ENCODE results near the gene ACACA. TPM values are rescaled to one million over a fixed set of nuclear protein-coding genes. Genes with fewer than 3 reads are reported as not detected.
"Not testable (repeated sequence)": the region's sequence is repeated elsewhere in the genome, so short reads cannot be mapped to it uniquely, and the experiment has no call there.

ACACA gene
- total RNA-seq: 14.3 TPM
- long read RNA-seq, partial matches to known transcripts: 1 of 6 reads
- long read RNA-seq, other reads (novel, unspliced or antisense): 5 of 6 reads

GRCh38 chr17:37406635-37407461 is at the start of gene ACACA, which contains the start of gene TADA2A:
ACACA (minus strand) TSS chr17:37406836; CDS start chr17:37406299, 537 bp downstream.
TADA2A (plus strand) TSS chr17:37406886; CDS start chr17:37411366, 4,480 bp downstream.
- intact Hi-C loops (cut with micrococcal nuclease): no loop called here
- DNase-seq (peak; percentile 89), ATAC-seq (peak; percentile 96)

DNA sequence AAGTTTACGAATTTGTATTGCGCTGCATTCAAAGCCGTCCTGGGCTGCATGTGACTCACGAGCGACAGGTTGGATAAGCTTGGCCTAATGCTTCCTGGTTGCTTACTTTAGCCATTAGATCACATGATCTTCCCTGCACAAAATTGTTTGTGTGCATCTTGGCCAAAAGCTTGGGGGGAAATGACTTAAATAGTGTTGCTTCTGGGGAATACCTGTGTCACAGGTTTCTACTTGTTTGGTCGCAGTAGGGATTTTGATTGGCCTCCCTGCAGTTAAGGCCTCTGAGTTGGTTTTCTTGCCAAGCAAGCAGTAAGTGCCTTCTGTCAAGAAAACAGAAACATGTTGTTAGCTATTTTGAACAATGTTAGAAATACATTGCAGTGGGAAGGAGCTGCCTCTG is 43.5 kb upstream of the ACACA start:
- ATAC-seq: no peak
- intact Hi-C loops (cut with micrococcal nuclease): no loop called here
- DNase-seq: no peak

GRCh38 chr17:37447641-37448040 is 41.0 kb upstream of the ACACA start:
- intact Hi-C loops (cut with micrococcal nuclease): no loop called here
- peak; percentile 30 for ATAC-seq
- DNase-seq: no peak

- ATAC-seq (no peak), DNase-seq (no peak)
- intact Hi-C loops (cut with micrococcal nuclease): no loop called here
Measured at GRCh38 chr17:37446027-37446426, 39.4 kb upstream of the ACACA start.

GRCh38 chr17:37441369-37442014 is 34.9 kb upstream of the ACACA start:
- DNase-seq; intact Hi-C loops (cut with micrococcal nuclease); ATAC-seq: not testable (repeated sequence)

GRCh38 chr17:37440424-37440823 is 33.8 kb upstream of the ACACA start:
- DNase-seq (no peak), ATAC-seq (no peak)
- intact Hi-C loops (cut with micrococcal nuclease): no loop called here

DNA sequence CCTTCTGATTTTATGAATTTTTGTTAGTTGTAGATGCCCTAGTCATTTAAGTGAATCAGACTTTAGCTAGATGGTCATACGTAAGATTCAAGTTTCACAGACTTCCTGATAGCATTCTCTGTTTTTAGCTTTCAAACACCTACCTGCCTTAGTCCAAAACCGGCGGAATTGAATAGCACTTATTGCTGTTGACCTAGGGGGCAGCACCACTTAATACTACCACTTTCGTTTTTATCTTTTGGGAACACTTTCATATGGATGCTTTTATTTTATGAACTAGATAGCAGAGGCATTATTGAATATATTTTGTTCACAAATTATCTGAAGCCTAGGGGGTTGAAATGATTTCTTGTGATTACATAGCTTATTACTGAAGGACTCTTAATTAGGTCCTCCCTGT is 31.5 kb upstream of the ACACA start:
- no peak for ATAC-seq
- intact Hi-C loops (cut with micrococcal nuclease): no loop called here

DNA sequence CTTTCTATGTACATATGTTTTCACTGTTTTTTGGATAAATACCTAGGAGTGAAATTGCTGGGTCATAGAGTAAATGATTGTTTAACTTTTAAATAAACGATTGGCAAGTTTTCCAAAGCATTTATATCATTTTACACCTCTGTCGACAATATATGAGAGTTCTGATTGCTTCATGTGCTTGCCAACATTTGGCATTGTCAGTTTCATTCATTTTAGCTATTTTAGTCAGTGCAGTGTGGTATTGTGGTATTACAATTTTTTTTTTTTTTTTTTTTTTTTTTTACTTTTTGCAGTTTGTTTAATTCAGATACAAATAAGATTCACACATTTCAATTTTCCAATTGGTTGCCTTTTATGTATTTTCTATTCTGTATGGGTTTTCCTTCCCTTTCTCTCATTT is 26.0 kb upstream of the ACACA start:
- ATAC-seq (no peak), DNase-seq (no peak)
- intact Hi-C loops (cut with micrococcal nuclease): no loop called here

More for the DNA sequence above, 31.5 kb upstream of the ACACA start:
- DNase-seq: no peak

DNA sequence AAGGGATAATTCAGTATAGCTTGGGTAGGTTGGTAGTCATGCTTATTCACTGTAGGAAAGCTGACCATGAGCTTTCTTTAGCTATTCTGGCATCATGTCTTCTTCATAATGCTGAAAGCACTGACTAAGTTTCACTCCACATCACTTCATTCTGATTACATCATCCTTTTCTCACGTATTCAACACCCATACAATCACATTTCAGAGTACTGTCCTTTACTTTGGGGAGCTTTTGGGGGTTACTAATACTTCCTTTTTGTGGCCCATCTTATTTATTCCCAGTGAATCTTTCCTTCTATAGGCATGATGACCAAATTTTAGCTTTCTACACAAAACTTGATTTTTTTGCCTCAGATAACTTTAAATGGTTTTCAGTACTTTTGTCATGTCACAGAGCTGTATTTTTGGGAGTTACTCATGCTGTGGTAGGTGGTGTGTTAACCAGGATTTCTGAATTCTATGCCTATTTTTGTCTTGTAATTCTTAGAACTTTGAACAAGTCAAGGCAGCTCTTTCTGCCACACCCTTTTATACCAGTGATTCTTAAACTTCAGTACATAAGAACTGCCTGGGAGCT is 23.5 kb upstream of the ACACA start:
- intact Hi-C loops (cut with micrococcal nuclease): no loop called here
- DNase-seq (no peak), ATAC-seq (no peak)

- no peak for DNase-seq
Measured at GRCh38 chr17:37429453-37429852, 22.8 kb upstream of the ACACA start.

GRCh38 chr17:37429039-37429438 is 22.4 kb upstream of the ACACA start:
- DNase-seq (no peak), ATAC-seq (no peak)
- intact Hi-C loops (cut with micrococcal nuclease): no loop called here

More at GRCh38 chr17:37429453-37429852, 22.8 kb upstream of the ACACA start:
- no peak for ATAC-seq
- intact Hi-C loops (cut with micrococcal nuclease): no loop called here

GRCh38 chr17:37425268-37425667 is 18.6 kb upstream of the ACACA start:
- intact Hi-C loops (cut with micrococcal nuclease): no loop called here
- ATAC-seq (no peak), DNase-seq (no peak)

DNA sequence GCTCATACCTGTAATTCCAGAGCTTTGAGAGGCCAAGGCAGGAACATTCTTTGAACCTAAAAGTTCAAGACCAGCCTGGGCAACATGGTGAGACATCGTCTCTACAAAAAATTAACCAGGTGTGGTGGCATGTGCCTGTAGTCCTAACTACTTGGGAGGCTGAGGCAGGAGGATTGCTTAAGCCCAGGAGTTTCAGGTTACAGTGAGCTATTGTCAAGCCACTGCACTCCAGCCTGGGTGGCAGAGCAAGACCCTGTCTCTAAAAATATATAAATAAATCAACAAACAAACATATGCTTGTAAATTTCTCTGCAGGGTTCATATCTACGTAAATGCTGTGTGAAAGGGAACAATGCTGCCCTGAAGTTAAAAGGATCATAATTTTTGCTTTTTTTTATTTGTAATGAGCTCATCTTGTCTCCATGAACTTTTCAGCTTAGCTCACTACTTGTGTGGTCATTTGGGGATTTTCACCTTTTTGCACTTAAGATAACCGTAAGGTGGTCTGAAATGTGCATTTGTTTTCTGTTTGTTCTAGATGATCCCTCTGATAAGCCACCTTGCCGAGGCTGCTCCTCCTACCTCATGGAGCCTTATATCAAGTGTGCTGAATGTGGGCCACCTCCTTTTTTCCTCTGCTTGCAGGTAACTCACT is 16.5 kb upstream of the ACACA start:
- ATAC-seq: no peak
- no peak for DNase-seq
- intact Hi-C loops (cut with micrococcal nuclease): no loop called here

GRCh38 chr17:37417852-37418251 is 11.2 kb upstream of the ACACA start:
- ATAC-seq: no peak
- no peak for DNase-seq
- intact Hi-C loops (cut with micrococcal nuclease): no loop called here

DNA sequence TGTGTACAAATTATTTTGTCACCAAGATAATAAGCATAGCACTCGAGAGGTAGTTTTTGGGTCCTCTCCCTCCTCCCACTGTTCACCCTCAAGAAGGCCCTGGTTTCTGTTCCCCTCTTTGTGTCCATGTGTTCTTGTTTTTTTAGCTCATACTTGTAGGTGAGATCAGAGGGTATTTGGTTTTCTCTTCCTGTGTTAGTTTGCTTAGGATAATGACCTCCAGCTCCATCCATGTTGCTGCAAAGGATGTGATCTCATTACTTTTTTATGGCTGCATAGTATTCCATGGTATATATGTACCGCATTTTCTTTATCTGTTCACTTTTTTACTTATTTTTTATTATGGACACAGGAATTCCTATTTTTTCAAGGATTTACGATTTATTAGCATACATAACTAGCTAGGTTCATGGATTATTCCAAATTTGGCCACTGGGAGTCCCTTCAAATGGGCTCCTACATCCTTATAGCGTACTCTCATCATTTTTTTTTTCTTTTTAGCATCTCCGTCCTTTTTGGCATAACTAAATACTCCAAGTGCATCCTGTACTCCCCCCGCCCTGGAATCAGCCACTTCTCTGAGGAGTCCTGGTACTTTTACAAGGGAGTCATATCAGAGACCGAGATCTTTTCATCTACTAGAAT is 7.4 kb upstream of the ACACA start:
- intact Hi-C loops (cut with micrococcal nuclease): no loop called here
- ATAC-seq: no peak
- DNase-seq: no peak

- DNase-seq: no peak
- intact Hi-C loops (cut with micrococcal nuclease): no loop called here
- no peak for ATAC-seq
Measured at GRCh38 chr17:37410357-37410756, 3.7 kb upstream of the ACACA start.

- not testable (repeated sequence) for ATAC-seq, DNase-seq
Measured at GRCh38 chr17:37408145-37408479, 1.5 kb upstream of the ACACA start.

DNA sequence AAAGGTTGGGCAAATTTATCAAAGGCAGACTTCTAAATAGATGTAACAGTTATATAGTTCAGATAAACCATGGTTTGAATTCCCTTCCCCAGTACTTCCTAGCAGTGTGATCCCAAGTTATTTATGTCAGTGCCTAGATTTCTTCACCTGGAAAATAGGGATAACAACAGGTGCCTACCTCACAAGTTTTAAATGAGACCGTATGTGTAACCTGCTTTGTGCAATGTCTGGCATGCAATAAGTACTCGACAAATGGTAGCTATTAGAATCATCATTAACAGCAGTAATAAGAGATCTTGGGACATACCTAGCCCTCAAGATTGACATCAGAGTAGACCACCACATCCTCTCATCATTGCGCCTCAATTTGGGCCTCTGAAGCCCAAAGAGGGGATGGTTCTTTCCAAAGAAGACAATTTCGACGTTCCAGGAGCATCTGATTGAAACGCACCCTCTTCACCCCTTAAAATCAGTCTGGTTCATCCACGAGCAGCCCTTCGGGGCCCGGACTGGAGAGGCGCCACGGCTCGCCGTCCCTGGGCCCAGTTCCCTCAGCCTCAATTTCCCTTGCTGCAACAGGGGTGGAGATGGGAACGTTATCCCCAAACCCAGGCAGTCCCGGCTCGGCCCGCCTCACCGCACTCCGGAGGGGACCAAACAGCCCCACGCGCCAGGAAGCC is 541 bp downstream of the ACACA start:
- ATAC-seq (no peak), DNase-seq (no peak)
- intact Hi-C loops (cut with micrococcal nuclease): no loop called here

More at GRCh38 chr17:37408145-37408479, 1.5 kb upstream of the ACACA start:
- intact Hi-C loops (cut with micrococcal nuclease): not testable (repeated sequence)

- ATAC-seq; intact Hi-C loops (cut with micrococcal nuclease); DNase-seq: not testable (repeated sequence)
Measured at GRCh38 chr17:37405522-37405921, 1.1 kb downstream of the ACACA start.
